ENCODE results near the gene PNMA6E.

The PNMA6E gene

GRCh38 chrX:153382563-153383482 lies 18.3 kb downstream of the PNMA6E start:
- no peak for DNase-seq

GRCh38 chrX:153381684-153382532 lies 19.2 kb downstream of the PNMA6E start:
- DNase-seq = peak; percentile 64

- DNase-seq = no peak
These were observed 20.5 kb downstream of the PNMA6E start for GRCh38 chrX:153380691-153381090.

DNA sequence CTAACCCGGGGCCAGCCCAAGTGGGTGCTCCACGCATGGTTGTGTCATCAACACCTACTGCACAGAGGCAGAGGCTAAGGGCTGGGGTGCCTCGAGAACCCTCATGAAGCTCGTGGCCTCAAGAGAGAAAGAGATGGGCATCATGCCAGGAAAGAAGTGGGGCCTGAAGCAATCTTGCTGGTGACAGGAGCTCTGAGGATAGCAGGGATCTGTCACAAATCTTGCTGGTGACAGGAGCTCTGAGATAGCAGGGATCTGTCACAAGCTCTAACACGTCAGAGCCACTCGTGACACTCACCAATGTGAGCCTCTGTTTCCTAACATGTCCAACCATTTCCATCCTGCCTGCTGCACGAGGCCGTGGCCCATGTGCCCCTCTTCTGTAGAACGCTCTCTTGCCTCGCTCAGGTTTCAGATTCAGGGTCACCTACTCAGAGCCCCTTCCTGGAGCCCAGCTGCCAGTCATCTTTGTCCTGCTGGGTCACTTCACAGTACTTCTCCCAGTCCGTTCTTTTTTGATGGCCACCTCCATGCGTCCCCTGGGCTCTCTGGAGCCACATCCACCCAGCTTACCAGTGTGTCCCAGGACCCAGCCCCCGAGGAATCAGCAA lies 21.1 kb downstream of the PNMA6E start:
- no peak for DNase-seq

DNA sequence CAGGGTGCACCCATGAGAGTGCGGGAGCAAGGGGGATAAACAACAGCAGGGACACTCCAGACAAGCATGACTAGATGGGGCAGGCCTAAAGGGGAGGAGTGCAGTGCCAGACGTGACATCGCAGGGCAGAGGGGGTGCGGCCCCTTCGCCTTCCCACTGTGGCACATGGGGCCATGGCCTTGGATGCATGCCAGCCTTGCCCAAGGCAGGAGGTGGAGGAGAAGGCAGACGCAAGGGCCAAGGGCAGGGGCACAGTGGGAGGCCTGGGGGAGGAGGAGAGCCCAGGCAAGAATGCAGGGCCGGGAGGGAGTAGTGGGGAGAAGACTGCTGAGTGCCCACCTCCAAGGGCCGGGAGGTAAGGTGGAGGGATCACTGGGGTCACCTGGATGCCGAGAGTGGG lies 21.6 kb downstream of the PNMA6E start:
- DNase-seq = no peak

DNA sequence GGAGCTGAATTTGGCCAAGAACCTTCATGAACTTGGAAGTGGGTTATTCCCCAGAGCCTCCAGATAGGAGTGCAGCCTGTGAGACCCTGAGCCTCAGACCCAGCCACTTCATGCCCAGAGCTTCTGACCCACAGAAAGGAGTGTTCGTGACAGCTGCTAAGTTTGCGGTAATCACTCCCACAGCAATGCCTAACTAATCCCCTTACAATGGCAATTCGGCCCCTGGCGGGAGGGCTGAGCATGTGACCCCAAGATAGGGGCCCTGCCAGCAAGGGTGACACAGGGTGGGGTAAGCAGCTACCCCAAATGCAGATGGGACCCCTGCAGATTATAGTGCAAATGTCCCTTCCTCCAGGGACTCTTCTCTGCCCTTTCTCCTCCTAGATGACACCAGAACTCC lies 22.5 kb downstream of the PNMA6E start:
- no peak for DNase-seq

DNA sequence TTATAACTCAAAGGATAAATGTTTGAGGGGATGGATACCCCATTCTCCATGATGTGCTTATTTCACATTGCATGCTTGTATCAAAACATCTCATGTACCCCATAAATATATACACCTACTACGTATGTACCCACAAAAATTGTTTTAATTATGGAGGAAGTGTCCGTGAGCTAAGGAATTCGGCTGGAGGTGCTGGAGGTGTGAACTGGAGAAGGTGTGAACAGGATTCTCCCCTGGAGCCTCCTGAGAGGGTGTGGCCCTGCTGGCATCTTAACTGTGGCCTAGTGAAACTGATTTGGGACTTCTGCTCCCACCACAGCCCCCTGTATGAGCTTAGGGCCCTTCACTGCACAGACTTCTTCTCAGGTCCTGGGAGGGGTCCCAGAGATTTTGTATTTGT lies 23.4 kb downstream of the PNMA6E start:
- no peak for DNase-seq

DNA sequence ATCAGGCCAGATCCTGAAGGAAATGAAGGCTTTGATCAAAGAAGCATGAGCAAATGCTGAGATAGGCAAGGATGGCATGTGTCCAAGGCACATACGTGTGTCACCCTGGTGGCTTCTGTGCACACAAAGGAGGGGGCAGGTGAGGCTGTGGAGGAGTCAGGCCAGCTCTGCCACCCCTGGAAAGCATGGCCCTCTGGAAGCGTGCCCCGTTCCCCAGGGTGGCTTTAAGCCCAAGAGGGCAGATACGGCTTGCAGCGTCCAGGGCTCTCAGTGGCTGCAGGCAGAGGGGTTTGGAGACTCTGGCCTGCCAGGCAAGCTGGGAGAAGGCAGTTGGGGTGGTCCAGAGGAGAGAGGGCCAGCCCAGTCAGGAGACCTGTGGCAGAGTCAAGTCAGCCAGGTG lies 25.6 kb downstream of the PNMA6E start:
- DNase-seq = no peak

GRCh38 chrX:153374426-153374825 lies 26.7 kb downstream of the PNMA6E start:
- DNase-seq = no peak

GRCh38 chrX:153372949-153373348 lies 28.2 kb downstream of the PNMA6E start:
- DNase-seq = no peak

GRCh38 chrX:153371256-153371655 lies 29.9 kb downstream of the PNMA6E start:
- no peak for DNase-seq

GRCh38 chrX:153370293-153371055 lies 30.7 kb downstream of the PNMA6E start:
- DNase-seq = peak; percentile 3

DNA sequence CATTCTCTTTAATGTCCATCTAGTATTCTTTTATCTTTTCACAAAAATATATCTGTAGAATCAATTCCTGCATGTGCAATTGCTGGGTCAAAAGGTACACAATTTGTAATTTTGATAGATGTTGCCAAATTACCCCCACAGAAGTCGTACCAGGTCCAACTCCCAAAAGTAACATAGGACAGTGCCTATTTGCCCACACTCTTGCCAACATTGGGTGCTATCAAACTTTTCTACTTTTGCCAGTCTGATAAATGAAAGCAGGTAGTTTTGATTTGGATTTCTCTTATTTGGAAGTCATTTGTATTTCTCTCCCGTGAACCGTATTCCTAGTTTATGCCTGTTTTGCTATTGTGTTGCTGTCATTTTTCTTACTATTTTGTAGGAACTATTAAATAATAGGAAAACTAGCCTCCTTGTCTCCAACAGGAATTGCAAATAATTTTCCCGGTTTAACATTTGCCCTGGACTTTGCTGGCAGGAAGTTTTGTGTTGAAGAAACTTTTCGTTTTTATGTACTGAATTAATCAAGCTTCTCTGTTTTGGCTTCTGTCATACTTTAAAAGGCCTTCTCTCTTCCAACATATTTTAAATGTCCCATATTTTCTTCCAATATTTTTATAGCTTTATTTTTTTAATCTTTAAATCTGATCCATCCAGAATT lies 34.1 kb downstream of the PNMA6E start:
- no peak for DNase-seq

GRCh38 chrX:153366119-153366518 lies 35.0 kb downstream of the PNMA6E start:
- no peak for DNase-seq

DNA sequence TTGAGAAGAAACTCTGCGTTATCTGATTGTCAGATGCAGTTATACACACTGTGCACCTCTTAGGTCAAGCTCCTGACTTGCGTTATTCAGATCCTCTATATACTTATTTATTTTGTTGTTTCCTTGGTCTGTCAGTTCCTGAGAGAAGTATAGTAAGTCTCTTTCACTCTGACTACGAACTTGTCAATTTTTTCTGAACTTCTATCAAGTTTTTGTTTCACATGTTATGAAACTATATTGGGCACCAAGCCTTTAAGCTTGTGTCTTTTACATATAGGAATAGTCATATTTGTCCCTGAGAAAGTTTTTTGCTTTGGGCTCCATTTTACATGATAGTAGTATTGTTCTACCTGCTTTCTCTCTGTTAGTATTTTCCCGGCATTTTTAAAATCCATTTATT lies 35.5 kb downstream of the PNMA6E start:
- DNase-seq = no peak

- DNase-seq = no peak
These were observed 39.3 kb downstream of the PNMA6E start for GRCh38 chrX:153361781-153362397.

DNA sequence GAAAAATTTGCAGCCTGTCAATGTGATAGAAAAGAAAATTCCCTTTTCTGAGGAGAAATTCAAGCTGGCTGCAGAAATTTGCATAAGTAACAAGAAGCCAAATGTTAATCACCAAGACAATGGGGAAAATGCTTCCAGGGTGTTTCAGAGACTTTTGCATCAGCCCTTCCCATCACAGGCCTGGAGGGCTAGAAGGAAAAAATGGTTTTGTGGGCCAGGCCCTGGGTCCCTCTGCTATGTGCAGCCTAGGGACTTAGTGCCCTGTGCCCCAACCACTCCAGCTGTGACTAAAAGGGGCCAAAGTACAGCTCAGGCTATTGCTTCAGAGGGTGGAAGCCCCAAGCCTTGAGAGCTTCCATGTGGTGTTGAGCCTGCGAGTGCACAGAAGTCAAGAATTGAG lies 43.3 kb downstream of the PNMA6E start:
- no peak for DNase-seq

GRCh38 chrX:153353416-153353815 lies 47.7 kb downstream of the PNMA6E start:
- DNase-seq = no peak

DNA sequence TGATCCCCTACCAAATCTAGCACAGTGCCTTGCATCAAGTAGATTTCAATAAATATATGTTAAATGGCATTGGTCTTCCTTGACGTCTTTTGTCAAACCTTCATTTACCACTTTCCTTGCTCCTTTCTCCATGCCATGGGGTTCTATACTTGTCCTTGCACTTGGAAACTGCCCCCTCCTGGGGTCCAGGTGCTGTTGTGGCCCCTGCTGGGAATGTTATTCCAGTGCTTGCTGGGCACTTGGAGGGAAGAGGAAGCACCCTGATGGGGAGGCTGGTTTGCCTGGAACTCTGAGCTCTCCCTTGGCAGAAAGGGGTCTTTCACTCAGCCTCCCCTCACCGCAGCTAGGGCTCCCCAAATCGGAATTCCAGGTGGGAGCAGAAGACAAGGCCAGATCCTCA lies 48.3 kb downstream of the PNMA6E start:
- no peak for DNase-seq

- no peak for DNase-seq
These were observed 49.2 kb downstream of the PNMA6E start for GRCh38 chrX:153351981-153352380.

DNA sequence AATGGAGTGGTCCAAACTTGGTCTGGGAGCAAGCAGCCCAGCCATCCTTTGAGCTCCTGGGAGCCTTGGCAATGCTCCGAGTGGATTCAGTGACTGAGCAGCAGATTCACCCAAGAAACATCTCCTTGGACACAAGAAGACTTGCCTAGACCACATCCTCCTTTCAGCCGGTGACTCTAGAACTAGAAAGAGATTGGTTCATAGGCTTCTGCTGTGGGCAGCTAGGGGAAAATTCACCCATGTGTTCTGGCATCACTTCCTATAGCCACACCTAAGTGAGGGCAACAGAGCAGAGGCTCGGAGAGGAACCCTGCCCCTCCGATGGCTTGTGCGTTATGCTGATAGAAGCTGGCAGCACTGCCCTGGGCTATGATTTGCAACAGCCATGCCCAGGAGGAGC lies 51.2 kb downstream of the PNMA6E start:
- DNase-seq = no peak

- DNase-seq = no peak
These were observed 52.7 kb downstream of the PNMA6E start for GRCh38 chrX:153348421-153348820.

Data from HCEC 1CT (cell line).